Osteoblast (primary cell): ENCODE results near the gene GPR25. TPM values are rescaled to one million over a fixed set of nuclear protein-coding genes. Genes with fewer than 3 reads are reported as not detected.
"Not testable (repeated sequence)": the region's sequence is repeated elsewhere in the genome, so short reads cannot be mapped to it uniquely, and the experiment has no call there.

Experiments used
- DNase-seq: peaks from one replicate; pipeline ENCODE4 v3.0.0; 2011; ENCODE audit warnings: low spot score, mixed read lengths; ENCODE audit not compliant: insufficient read length; ENCODE audit errors: missing footprints
- H2AFZ ChIP-seq: 2 replicates; pipeline ENCODE4 v1.6.0; 2011; ENCODE audit warnings: mild to moderate bottlenecking, low read length
- H3K27ac ChIP-seq: 2 replicates; pipeline ENCODE4 v1.5.1; 2011; ENCODE audit warnings: mild to moderate bottlenecking, low read depth, low read length, moderate library complexity
- H3K27me3 ChIP-seq: 2 replicates; pipeline ENCODE4 v1.6.0; 2012; ENCODE audit warnings: mild to moderate bottlenecking, control low read depth, inconsistent platforms, low read length, moderate library complexity; ENCODE audit not compliant: insufficient read depth
- H3K36me3 ChIP-seq: 2 replicates; pipeline ENCODE4 v1.5.1; 2011; ENCODE audit warnings: mild to moderate bottlenecking, low read length, control low read depth, moderate library complexity; ENCODE audit not compliant: insufficient read depth
- H3K4me1 ChIP-seq: 2 replicates; pipeline ENCODE4 v1.5.1; 2011; ENCODE audit warnings: mild to moderate bottlenecking, low read length, control low read depth, moderate library complexity; ENCODE audit not compliant: insufficient read depth
- H3K4me2 ChIP-seq: 2 replicates; pipeline ENCODE4 v1.6.0; 2011; ENCODE audit warnings: mild to moderate bottlenecking, low read length; ENCODE audit not compliant: insufficient read depth
- H3K4me3 ChIP-seq: fragments of 200-600 bp; sonication (generic); 3 replicates; pipeline ENCODE4 v1.5.1; 2012; ENCODE audit warnings: mild to moderate bottlenecking, low read length, inconsistent platforms; ENCODE audit not compliant: insufficient read depth
- H3K79me2 ChIP-seq: 2 replicates; pipeline ENCODE4 v1.6.0; 2012; ENCODE audit warnings: mild to moderate bottlenecking, low read length, control low read depth, inconsistent platforms; ENCODE audit not compliant: insufficient read depth
- H3K9me3 ChIP-seq: 2 replicates; pipeline ENCODE4 v1.5.1; 2011; ENCODE audit warnings: low read depth, low read length, control low read depth
- H4K20me1 ChIP-seq: 2 replicates; pipeline ENCODE4 v1.6.0; 2012; ENCODE audit warnings: mild to moderate bottlenecking, low read length, control low read depth; ENCODE audit not compliant: insufficient read depth
- total RNA-seq: library from RNA; depleted of rRNA; stranded (reverse); fragments of >200 nt; gene quantifications from 2 replicates; pipeline ENCODE4 v1.2.3, GENCODE V29; 2012
- TF ChIP-seq, protein P1 (sequence below): IDR thresholded peaks from 2 replicates; pipeline ENCODE4 v1.5.1; 2011; ENCODE audit warnings: mild to moderate bottlenecking, low read depth, low read length, moderate library complexity; ENCODE audit errors: extremely low read depth

The GPR25 gene
- total RNA-seq, 1 donor: not detected

DNA sequence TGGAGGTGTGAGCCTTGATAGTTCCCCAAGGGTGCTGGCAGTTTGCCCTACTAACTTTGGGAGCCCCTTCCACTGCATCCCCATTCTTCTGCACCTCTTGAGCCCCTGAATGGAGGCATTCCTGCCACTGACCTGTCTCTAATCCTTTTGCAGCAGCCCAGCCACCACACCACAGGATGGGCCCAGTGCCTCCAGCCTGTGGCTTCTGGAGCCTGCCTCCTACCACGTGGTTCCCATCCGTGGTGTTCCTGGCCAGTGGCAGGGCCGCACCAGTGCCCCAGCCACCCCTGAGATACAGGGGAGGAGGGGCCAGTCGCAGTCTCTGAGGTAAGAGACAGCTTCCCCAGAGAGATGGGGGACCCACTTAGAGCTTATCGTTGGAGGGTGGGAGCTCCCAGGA lies 36.3 kb downstream of the GPR25 start:
- no peak overlapping the region for H3K4me3 ChIP-seq
- peaks cover 3% of the 10 kb centered on the region for H3K27me3 ChIP-seq
- H3K4me2 ChIP-seq: no peak overlapping the region
- no peak overlapping the region for H2AFZ ChIP-seq
- no peaks in the 10 kb centered on the region for H3K36me3 ChIP-seq
- TF ChIP-seq, protein P1, sequence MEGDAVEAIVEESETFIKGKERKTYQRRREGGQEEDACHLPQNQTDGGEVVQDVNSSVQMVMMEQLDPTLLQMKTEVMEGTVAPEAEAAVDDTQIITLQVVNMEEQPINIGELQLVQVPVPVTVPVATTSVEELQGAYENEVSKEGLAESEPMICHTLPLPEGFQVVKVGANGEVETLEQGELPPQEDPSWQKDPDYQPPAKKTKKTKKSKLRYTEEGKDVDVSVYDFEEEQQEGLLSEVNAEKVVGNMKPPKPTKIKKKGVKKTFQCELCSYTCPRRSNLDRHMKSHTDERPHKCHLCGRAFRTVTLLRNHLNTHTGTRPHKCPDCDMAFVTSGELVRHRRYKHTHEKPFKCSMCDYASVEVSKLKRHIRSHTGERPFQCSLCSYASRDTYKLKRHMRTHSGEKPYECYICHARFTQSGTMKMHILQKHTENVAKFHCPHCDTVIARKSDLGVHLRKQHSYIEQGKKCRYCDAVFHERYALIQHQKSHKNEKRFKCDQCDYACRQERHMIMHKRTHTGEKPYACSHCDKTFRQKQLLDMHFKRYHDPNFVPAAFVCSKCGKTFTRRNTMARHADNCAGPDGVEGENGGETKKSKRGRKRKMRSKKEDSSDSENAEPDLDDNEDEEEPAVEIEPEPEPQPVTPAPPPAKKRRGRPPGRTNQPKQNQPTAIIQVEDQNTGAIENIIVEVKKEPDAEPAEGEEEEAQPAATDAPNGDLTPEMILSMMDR: no peak
- H3K79me2 ChIP-seq: no peaks in the 10 kb centered on the region
- no peak overlapping the region for H3K27ac ChIP-seq
- no peaks in the 10 kb centered on the region for H3K4me1 ChIP-seq
- no peaks in the 10 kb centered on the region for H4K20me1 ChIP-seq
- no peaks in the 10 kb centered on the region for H3K9me3 ChIP-seq
- DNase-seq: no peak

DNA sequence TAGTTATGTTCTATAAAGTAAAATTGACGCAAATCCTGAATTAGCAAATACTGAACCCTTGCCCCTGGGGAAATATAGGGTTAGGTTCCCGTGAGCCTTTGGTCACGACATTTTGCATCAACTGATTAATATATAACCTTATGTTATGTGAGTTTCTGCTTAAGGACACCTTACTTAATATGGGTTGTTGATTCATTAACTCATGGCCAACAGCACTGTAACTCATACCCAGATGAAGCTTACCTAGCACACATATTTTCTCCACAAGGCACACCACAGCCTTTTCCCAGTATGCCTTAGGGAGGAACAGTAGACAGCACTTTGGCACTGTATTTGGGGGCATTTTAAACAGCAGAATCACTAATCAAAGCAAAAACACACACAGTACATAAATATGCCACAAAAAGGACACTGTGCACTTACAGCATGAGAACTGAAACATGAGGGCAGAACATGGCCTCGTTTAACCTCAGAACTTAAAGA lies 37.0 kb downstream of the GPR25 start:
- Histone ChIP-seq H3K27me3 (peaks cover 3% of the 10 kb centered on the region), H3K79me2 (no peaks in the 10 kb centered on the region), H3K4me2 (no peak overlapping the region), H2AFZ (no peak overlapping the region), H3K4me3 (no peak overlapping the region), H3K4me1 (no peaks in the 10 kb centered on the region), H3K36me3 (no peaks in the 10 kb centered on the region), H3K27ac (no peak overlapping the region), H4K20me1 (no peaks in the 10 kb centered on the region), H3K9me3 (no peaks in the 10 kb centered on the region)
- TF ChIP-seq, protein P1: no peak
- no peak for DNase-seq

DNA sequence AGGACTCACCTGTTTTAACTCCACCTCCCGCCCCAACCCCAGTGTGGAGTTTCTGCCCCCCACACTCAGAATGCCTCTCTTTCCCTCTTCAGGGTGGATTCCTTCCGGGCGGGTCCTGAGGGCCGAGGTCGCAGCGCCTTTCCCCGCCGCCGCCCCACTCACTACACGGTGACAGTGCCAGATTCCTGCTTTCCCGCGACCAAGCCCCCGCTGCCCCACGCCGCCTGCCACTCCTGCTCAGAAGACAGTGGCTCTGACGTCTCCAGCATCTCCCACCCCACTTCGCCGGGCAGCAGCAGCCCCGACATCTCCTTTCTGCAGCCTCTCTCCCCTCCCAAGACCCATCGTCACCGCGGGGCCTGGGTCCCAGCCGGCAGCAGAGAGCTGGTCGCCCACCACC lies 38.6 kb downstream of the GPR25 start:
- Histone ChIP-seq H3K4me2 (no peak overlapping the region), H2AFZ (no peak overlapping the region), H3K36me3 (no peaks in the 10 kb centered on the region), H3K79me2 (no peaks in the 10 kb centered on the region), H3K27me3 (peaks cover 3% of the 10 kb centered on the region), H3K4me3 (no peak overlapping the region), H3K27ac (no peak overlapping the region), H3K9me3 (no peaks in the 10 kb centered on the region), H3K4me1 (no peaks in the 10 kb centered on the region), H4K20me1 (no peaks in the 10 kb centered on the region)
- TF ChIP-seq, protein P1: no peak
- DNase-seq: no peak

DNA sequence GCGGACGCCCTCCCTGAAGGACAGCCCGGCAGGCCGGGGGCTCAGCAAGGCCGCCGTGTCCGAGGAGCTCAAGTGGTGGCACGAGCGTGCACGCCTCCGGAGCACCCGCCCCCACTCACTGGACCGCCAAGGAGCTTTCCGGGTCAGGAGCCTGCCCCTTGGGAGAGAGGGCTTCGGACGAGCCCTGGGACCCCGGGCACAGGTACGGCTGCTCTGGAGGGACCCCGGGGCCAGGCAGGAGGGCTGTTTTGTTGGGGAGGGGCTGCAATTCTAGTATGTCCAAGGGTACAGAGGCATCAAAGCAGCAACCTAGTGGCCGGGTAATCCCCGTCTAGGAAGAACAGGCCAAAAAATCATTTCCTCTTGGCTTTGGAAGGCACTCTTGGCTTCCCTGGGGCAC lies 39.2 kb downstream of the GPR25 start:
- not testable (repeated sequence) for H3K27ac ChIP-seq, H2AFZ ChIP-seq, H3K27me3 ChIP-seq, H4K20me1 ChIP-seq, H3K4me1 ChIP-seq, H3K36me3 ChIP-seq, DNase-seq, H3K4me3 ChIP-seq, H3K4me2 ChIP-seq, H3K79me2 ChIP-seq, H3K9me3 ChIP-seq
